Heart left ventricle (tissue), 13 donors: ENCODE results near the gene ARHGAP8.
"Not testable (repeated sequence)": the region's sequence is repeated elsewhere in the genome, so short reads cannot be mapped to it uniquely, and the experiment has no call there.

Experiments used
- CTCF ChIP-seq, 12 donors: fragments of 200-600 bp; sonication (generic) in 4 of 12; IDR thresholded peaks; one replicate each; pipeline versions ENCODE4 v1.5.0 to v1.8.0; 2018 to 2022; ENCODE audit warnings: antibody characterized with exemption in 12 of 12, mild to moderate bottlenecking in 5 of 12
- POLR2A ChIP-seq, 2 donors: fragments of 450-650 bp; IDR thresholded peaks; one replicate each; pipeline ENCODE4 v1.6.1; 2017; ENCODE audit warnings: antibody characterized with exemption in 2 of 2, mild to moderate bottlenecking in 2 of 2, moderate library complexity in 2 of 2
- donor health status: ischemic (EF 13 %, LVEDD 7.1; RV severe dilation, severe dysfunction).
- donor health status: DM: no; HTN: yes; CAD: no.
- donor health status: DM: no; HTN: no; CAD: no.
- donor health status: ischemic (EF 25% LVEDD 6.9; RV normal size, moderate dysfunction).
- donor health status: ischemic (EF 25% LVEDD 5.7; RV mildly dilated, moderate dysfunction).
- donor health status: ischemic (EF 35%, LVEDD 5.7; RV mildly dilated, moderate dysfunction).
- donor health status: nonischemic (EF 11% LVEDD 7.7; RV severe dilation, severe dysfunction).
- donor health status: DM: yes; HTN: yes; CAD: no.
- donor health status: PGD.
- donor health status: ischemic (EF 29% LVEDD 5.4; RV normal size, mild dysfunction).
- donor health status: nonischemic (EF 23%, LVEDD 6.1; RV moderate dilation, normal function).

GRCh38 chr22:44854641-44855040 is 102.3 kb downstream of the ARHGAP8 start:
- TF ChIP-seq POLR2A, CTCF (IDR thresholded peaks at IDR 0.05): not testable (repeated sequence)
